DND-41 (cell line): ENCODE measurements around the gene FAM240A.

Source experiments
- CTCF ChIP-seq: IDR thresholded peaks from 2 replicates; pipeline ENCODE4 v1.5.1; 2012; ENCODE audit warnings: borderline replicate concordance, low read length, moderate library complexity, mild to moderate bottlenecking; ENCODE audit not compliant: poor library complexity, severe bottlenecking; ENCODE audit errors: extremely low read depth
- EZH2 ChIP-seq: IDR thresholded peaks from 3 replicates; pipeline ENCODE4 v1.6.1; 2012; ENCODE audit warnings: borderline replicate concordance, low read depth, mild to moderate bottlenecking, moderate library complexity, low read length, inconsistent platforms; ENCODE audit not compliant: severe bottlenecking

GRCh38 chr3:46585799-46586693 is 26.3 kb upstream of the FAM240A start:
- no peak for TF ChIP-seq CTCF
- no peak for TF ChIP-seq EZH2
